Measurements from ENCODE around the gene PCGF3.
"Not testable (repeated sequence)": the region's sequence is repeated elsewhere in the genome, so short reads cannot be mapped to it uniquely, and the experiment has no call there.

PCGF3 gene

GRCh38 chr4:768076-768475, 62.4 kb downstream of the PCGF3 start:
- DNase-seq: no peak

- no peak for DNase-seq
Measured at GRCh38 chr4:768995-769394, 63.4 kb downstream of the PCGF3 start.

- DNase-seq: no peak
Measured at GRCh38 chr4:769511-769910, 63.9 kb downstream of the PCGF3 start.

GRCh38 chr4:770022-770421, 64.4 kb downstream of the PCGF3 start:
- no peak for DNase-seq

GRCh38 chr4:771464-771863, 65.8 kb downstream of the PCGF3 start:
- no peak for DNase-seq

- no peak for DNase-seq
Measured at GRCh38 chr4:772118-772517, 66.5 kb downstream of the PCGF3 start.

GRCh38 chr4:772776-773175, 67.1 kb downstream of the PCGF3 start:
- DNase-seq: no peak

GRCh38 chr4:773214-773613, 67.6 kb downstream of the PCGF3 start:
- no peak for DNase-seq

- not testable (repeated sequence) for DNase-seq
Measured at GRCh38 chr4:774419-775092, 68.9 kb downstream of the PCGF3 start.

GRCh38 chr4:775485-775884, 69.9 kb downstream of the PCGF3 start:
- DNase-seq: not testable (repeated sequence)

GRCh38 chr4:776743-777441, 71.3 kb downstream of the PCGF3 start:
- DNase-seq: no peak

GRCh38 chr4:777520-778262, 72.1 kb downstream of the PCGF3 start:
- DNase-seq: no peak

- DNase-seq: no peak
Measured at GRCh38 chr4:779555-779954, 73.9 kb downstream of the PCGF3 start.

GRCh38 chr4:780255-780654, 74.6 kb downstream of the PCGF3 start:
- not testable (repeated sequence) for DNase-seq

- DNase-seq: no peak
Measured at GRCh38 chr4:780716-781492, 75.3 kb downstream of the PCGF3 start.

- peak; percentile 99 for DNase-seq
Measured at GRCh38 chr4:781493-782216, 76.0 kb downstream of the PCGF3 start.

- no peak for DNase-seq
Measured at GRCh38 chr4:784401-785331, 79.0 kb downstream of the PCGF3 start.

- DNase-seq: no peak
Measured at GRCh38 chr4:785332-786073, 79.9 kb downstream of the PCGF3 start.

GRCh38 chr4:786074-786741, 80.6 kb downstream of the PCGF3 start:
- no peak for DNase-seq

- no peak for DNase-seq
Measured at GRCh38 chr4:786861-787300, 81.2 kb downstream of the PCGF3 start.
